Fibroblast of lung (primary cell): ENCODE data around the gene TMEM192. TPM values are rescaled to one million over a fixed set of nuclear protein-coding genes. Genes with fewer than 3 reads are reported as not detected.
"Not testable (repeated sequence)": the region's sequence is repeated elsewhere in the genome, so short reads cannot be mapped to it uniquely, and the experiment has no call there.

Experiments
- DNase-seq, 2 donors: peaks; one replicate each; pipeline versions ENCODE4 v3.0.0 to v3.0.0-alpha.2; 2010; ENCODE audit warnings: low read depth in 2 of 2
- H2AFZ ChIP-seq: 2 replicates; pipeline ENCODE4 v1.5.1; 2012; ENCODE audit warnings: low read length, control low read depth, inconsistent platforms
- H3K27ac ChIP-seq: 2 replicates; pipeline ENCODE4 v1.5.1; 2011; ENCODE audit warnings: low read length, control low read depth; ENCODE audit not compliant: insufficient read depth
- H3K27me3 ChIP-seq: 2 replicates; pipeline ENCODE4 v1.5.1; 2011; ENCODE audit warnings: mild to moderate bottlenecking, low read length; ENCODE audit not compliant: control insufficient read depth, insufficient read depth
- H3K36me3 ChIP-seq: 2 replicates; pipeline ENCODE4 v1.5.1; 2011; ENCODE audit warnings: low read length; ENCODE audit not compliant: control insufficient read depth, insufficient read depth
- H3K4me1 ChIP-seq: 2 replicates; pipeline ENCODE4 v1.5.1; 2011; ENCODE audit warnings: low read length; ENCODE audit not compliant: control insufficient read depth, insufficient read depth; ENCODE audit errors: extremely low read depth
- H3K4me2 ChIP-seq: 2 replicates; pipeline ENCODE4 v1.5.1; 2011; ENCODE audit warnings: low read length, control low read depth; ENCODE audit not compliant: insufficient read depth; ENCODE audit errors: extremely low read depth
- H3K4me3 ChIP-seq, 4 experiments: fragments of 200-600 bp in 1 of 4; sonication (generic) in 1 of 4; replicated peaks in 1 of 4; 2 replicates each; pipeline ENCODE4 v1.5.1; 2011 to 2016; ENCODE audit warnings: low read length in 4 of 4, low read depth in 3 of 4, mild to moderate bottlenecking in 3 of 4, control low read depth in 2 of 4, inconsistent platforms in 1 of 4, mixed read lengths in 1 of 4; ENCODE audit not compliant: insufficient read depth in 1 of 4; ENCODE audit errors: control extremely low read depth in 1 of 4
- H3K79me2 ChIP-seq: 2 replicates; pipeline ENCODE4 v1.5.1; 2012; ENCODE audit warnings: mild to moderate bottlenecking, low read length, inconsistent platforms; ENCODE audit not compliant: control insufficient read depth, insufficient read depth
- H3K9ac ChIP-seq: 2 replicates; pipeline ENCODE4 v1.5.1; 2011; ENCODE audit warnings: mild to moderate bottlenecking, low read length, control low read depth; ENCODE audit not compliant: insufficient read depth
- H3K9me3 ChIP-seq: 2 replicates; pipeline ENCODE4 v1.5.1; 2012; ENCODE audit warnings: low read depth, low read length; ENCODE audit not compliant: control insufficient read depth, insufficient read depth
- H4K20me1 ChIP-seq: 2 replicates; pipeline ENCODE4 v1.5.1; 2011; ENCODE audit warnings: low read length; ENCODE audit not compliant: control insufficient read depth, insufficient read depth; ENCODE audit errors: extremely low read depth
- EZH2 ChIP-seq: IDR thresholded peaks from 2 replicates; pipeline ENCODE4 v1.5.1; 2012; ENCODE audit warnings: low read length, control low read depth, mild to moderate bottlenecking; ENCODE audit errors: missing control alignments
- polyA plus RNA-seq, 2 donors: library from polyadenylated mRNA; depleted of rRNA in 1 of 2; stranded (reverse) in 1 of 2; unstranded in 1 of 2; fragments of >200 nt; gene quantifications; 2 replicates each; pipeline ENCODE4 v1.2.1, GENCODE V29; 2011 to 2012; ENCODE audit warnings: missing spikeins in 1 of 2
- total RNA-seq: library from RNA; depleted of rRNA; stranded (reverse); fragments of >200 nt; gene quantifications from 2 replicates; pipeline ENCODE4 v1.2.1, GENCODE V29; 2014
- TF ChIP-seq, protein P1 (sequence below), 2 donors: IDR thresholded peaks in 1 of 2; conservative IDR thresholded peaks in 1 of 2; 1 replicate in 1 of 2; 2 replicates in 1 of 2; pipeline ENCODE4 v1.5.1; 2011 to 2012; ENCODE audit warnings: low read length in 2 of 2, control low read depth in 1 of 2, inconsistent platforms in 1 of 2, low read depth in 1 of 2, mild to moderate bottlenecking in 1 of 2

Gene TMEM192
- total and polyA plus RNA-seq, 2 donors (not counting 1 experiment from before 2014, with no cell fraction given), result 6.9 to 23.7 TPM

- Histone ChIP-seq H2AFZ (no peak overlapping the region), H3K9me3 (no peaks in the 10 kb centered on the region), H3K27me3 (no peaks in the 10 kb centered on the region), H3K4me2 (no peak overlapping the region), H4K20me1 (no peaks in the 10 kb centered on the region), H3K4me3 (no peak overlapping the region), H3K27ac (no peak overlapping the region), H3K4me1 (no peaks in the 10 kb centered on the region), H3K79me2 (no peaks in the 10 kb centered on the region), H3K36me3 (peaks cover 2% of the 10 kb centered on the region), H3K9ac (no peak overlapping the region)
- no peak for DNase-seq
- TF ChIP-seq EZH2, result no peak
These were observed 35.6 kb downstream of the TMEM192 start for GRCh38 chr4:165077034-165077578.

- not testable (repeated sequence) for H3K27ac ChIP-seq, H4K20me1 ChIP-seq, H3K27me3 ChIP-seq, H3K4me3 ChIP-seq, H2AFZ ChIP-seq, H3K4me1 ChIP-seq, H3K9me3 ChIP-seq, DNase-seq, H3K36me3 ChIP-seq, H3K9ac ChIP-seq, H3K4me2 ChIP-seq, H3K79me2 ChIP-seq
These were observed 39.3 kb downstream of the TMEM192 start for GRCh38 chr4:165073346-165073745.

DNA sequence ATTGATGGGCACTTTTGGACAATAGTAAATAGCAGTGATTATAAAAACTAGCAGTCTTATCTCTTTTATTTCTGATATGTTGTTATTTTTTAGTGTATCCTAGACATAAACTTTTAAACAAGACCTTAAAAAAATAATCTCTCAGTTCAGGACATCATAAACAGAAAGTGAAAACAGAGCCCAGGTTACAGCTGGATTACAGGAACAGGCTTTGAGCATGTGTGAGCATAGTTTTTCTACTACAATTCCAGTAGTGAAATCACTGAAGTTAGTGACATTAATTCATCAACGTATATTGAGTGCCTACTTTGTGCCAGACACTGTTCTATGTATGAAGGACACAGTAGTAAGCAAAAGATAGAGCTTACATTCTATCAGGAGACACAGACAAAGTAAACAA lies 42.1 kb downstream of the TMEM192 start:
- H3K4me3 ChIP-seq, result no peak overlapping the region
- H3K79me2 ChIP-seq, result no peaks in the 10 kb centered on the region
- H3K4me2 ChIP-seq, result no peak overlapping the region
- H4K20me1 ChIP-seq, result no peaks in the 10 kb centered on the region
- no peaks in the 10 kb centered on the region for H3K27me3 ChIP-seq
- TF ChIP-seq, protein P1, sequence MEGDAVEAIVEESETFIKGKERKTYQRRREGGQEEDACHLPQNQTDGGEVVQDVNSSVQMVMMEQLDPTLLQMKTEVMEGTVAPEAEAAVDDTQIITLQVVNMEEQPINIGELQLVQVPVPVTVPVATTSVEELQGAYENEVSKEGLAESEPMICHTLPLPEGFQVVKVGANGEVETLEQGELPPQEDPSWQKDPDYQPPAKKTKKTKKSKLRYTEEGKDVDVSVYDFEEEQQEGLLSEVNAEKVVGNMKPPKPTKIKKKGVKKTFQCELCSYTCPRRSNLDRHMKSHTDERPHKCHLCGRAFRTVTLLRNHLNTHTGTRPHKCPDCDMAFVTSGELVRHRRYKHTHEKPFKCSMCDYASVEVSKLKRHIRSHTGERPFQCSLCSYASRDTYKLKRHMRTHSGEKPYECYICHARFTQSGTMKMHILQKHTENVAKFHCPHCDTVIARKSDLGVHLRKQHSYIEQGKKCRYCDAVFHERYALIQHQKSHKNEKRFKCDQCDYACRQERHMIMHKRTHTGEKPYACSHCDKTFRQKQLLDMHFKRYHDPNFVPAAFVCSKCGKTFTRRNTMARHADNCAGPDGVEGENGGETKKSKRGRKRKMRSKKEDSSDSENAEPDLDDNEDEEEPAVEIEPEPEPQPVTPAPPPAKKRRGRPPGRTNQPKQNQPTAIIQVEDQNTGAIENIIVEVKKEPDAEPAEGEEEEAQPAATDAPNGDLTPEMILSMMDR (conservative IDR thresholded peaks at IDR 0.05 in 1 of 2, IDR thresholded peaks at IDR 0.05 in 1 of 2; ENCODE audit: low read depth in 1 of 2, low read length in 2 of 2), result no peak
- no peak for TF ChIP-seq EZH2
- no peak overlapping the region for H2AFZ ChIP-seq
- no peak overlapping the region for H3K27ac ChIP-seq
- no peaks in the 10 kb centered on the region for H3K4me1 ChIP-seq
- no peak for DNase-seq
- H3K9me3 ChIP-seq, result no peaks in the 10 kb centered on the region
- no peaks in the 10 kb centered on the region for H3K36me3 ChIP-seq
- H3K9ac ChIP-seq, result no peak overlapping the region

DNA sequence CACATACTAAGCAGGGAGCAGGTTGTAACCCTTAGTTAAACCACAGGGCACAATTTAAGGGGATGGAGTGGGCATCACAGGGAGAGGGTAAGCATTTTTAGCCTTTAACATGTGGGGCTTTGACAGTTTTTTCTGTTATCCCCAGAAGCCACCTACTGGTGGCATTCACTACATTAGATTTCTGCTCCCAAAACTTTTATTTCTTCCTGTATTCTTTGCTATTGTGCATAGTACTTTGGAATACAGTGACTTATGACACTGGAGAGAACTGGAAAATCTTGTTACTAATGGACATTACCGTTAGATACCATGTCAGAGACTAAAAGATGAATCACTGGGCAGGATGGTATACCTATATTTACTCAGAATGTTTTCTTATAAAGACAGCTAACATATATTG lies 51.7 kb downstream of the TMEM192 start:
- Histone ChIP-seq H4K20me1 (no peaks in the 10 kb centered on the region), H3K27ac (no peak overlapping the region), H3K79me2 (no peaks in the 10 kb centered on the region), H3K4me3 (no peak overlapping the region), H3K9ac (no peak overlapping the region), H3K4me1 (no peaks in the 10 kb centered on the region), H3K27me3 (no peaks in the 10 kb centered on the region), H3K9me3 (no peaks in the 10 kb centered on the region), H3K4me2 (no peak overlapping the region), H3K36me3 (no peaks in the 10 kb centered on the region), H2AFZ (no peak overlapping the region)
- TF ChIP-seq, protein P1 (conservative IDR thresholded peaks at IDR 0.05 in 1 of 2, IDR thresholded peaks at IDR 0.05 in 1 of 2; ENCODE audit: low read depth in 1 of 2, low read length in 2 of 2), result peak in 1 of 2 donors; percentile 40
- no peak for TF ChIP-seq EZH2
- DNase-seq, result no peak
